ENCODE data around the gene CFAP20DC. TPM values are rescaled to one million over a fixed set of nuclear protein-coding genes. Genes with fewer than 3 reads are reported as not detected.

CFAP20DC gene
- polyA plus RNA-seq, 3 donors from 2014 or later = not detected

DNA sequence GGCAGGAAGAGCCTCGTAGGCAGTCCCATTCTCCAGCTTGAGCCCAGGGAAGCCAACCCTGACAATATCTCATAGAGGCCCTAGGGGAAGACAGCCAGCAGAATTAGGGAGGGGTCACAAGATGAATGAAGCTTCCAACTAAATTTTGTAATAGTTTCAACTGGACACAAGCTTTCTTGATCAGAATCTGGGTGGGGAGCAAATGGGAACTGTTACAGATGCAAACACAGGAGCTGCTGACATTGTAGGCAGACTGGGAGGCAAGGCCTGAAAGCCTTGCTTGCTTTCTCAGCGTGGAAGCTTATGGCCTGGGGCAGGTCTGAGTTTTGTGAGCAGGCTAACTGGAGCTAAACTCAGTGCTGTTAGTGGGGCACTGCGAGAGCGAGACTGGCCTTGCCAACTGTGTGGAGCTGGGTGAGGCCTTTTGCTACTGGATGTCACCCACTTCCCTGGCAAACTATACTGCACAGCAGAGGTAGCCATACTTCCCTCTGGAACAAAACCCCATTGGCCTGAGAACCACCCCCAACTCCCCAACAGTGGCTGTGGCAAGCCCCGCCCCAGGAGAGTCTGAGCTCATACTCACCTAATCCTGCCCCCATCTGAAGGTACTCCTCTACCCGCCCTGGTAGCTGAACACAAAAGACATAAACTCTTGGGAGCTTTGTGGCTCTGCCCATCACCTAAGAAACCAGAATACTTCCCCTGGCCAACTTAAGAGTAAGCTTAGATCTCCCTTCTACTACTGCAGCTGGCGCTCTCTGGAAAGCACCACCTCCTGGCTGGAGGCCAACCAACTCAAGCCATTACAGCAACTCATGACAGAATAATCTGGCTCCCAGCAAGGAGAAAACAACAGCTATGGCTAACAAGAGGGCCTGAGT is 42.9 kb downstream of the CFAP20DC start:
- Mint-ChIP-seq H3K4me1 (no peaks in the 10 kb centered on the region), H3K27me3 (ENCODE audit: low read depth in 3 of 3) (peaks cover 0 to 6% (median 4%) of the 10 kb centered on the region in 3 donors), H3K4me3 (no peak overlapping the region), H3K9me3 (peaks cover 0 to 6% (median 3%) of the 10 kb centered on the region in 6 donors), H3K36me3 (no peaks in the 10 kb centered on the region), H3K27ac (no peak overlapping the region)
- no peak for DNase-seq

DNA sequence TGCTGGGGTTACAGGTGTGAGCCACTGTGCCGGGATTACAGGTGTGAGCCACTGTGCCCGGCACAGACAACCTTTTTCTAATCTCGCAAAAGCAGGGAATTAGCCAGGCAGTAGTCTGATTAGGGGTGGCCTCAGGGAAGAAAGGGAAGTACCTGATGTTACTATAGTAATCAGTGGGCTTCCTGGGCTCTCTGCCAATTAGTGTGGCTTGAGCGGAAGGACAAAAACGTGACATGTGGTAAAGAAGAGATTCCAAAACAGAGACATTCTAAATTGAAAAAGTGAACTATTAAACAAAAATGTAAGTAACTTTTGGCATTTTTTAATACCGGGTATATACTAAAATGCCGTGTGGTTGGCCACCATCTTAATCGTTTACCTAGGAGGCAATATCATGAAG is 48.1 kb downstream of the CFAP20DC start:
- Mint-ChIP-seq H3K36me3 (no peaks in the 10 kb centered on the region), H3K9me3 (no peaks in the 10 kb centered on the region), H3K4me3 (no peak overlapping the region), H3K27me3 (ENCODE audit: low read depth in 3 of 3) (peaks cover 2% of the 10 kb centered on the region in 3 donors), H3K4me1 (no peaks in the 10 kb centered on the region), H3K27ac (no peak overlapping the region)
- DNase-seq = no peak

DNA sequence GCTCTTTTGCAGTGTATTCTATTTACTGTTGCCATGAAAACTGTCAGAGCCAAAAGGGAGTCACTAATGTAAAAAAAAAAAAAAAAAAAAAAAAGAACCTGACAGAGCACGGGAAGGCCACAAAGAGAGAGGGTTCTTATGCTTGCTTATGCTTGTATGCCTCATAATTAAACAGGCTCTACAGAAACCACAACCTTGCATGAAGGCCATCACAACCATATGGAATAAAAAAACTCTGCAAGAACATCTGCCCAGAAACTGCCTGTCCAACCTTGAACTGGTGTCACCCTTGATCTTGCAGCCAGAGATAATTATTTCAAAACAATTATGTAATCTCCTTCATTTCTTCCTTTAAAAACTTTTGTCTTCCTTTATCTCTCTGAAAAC is 50.1 kb downstream of the CFAP20DC start:
- H3K36me3 Mint-ChIP-seq = no peaks in the 10 kb centered on the region
- H3K9me3 Mint-ChIP-seq = no peaks in the 10 kb centered on the region
- no peaks in the 10 kb centered on the region for H3K4me1 Mint-ChIP-seq
- peaks cover 0 to 2% (median 2%) of the 10 kb centered on the region in 3 donors for H3K27me3 Mint-ChIP-seq (ENCODE audit: low read depth in 3 of 3)
- H3K27ac Mint-ChIP-seq = no peak overlapping the region
- DNase-seq = no peak
- H3K4me3 Mint-ChIP-seq = no peak overlapping the region

DNA sequence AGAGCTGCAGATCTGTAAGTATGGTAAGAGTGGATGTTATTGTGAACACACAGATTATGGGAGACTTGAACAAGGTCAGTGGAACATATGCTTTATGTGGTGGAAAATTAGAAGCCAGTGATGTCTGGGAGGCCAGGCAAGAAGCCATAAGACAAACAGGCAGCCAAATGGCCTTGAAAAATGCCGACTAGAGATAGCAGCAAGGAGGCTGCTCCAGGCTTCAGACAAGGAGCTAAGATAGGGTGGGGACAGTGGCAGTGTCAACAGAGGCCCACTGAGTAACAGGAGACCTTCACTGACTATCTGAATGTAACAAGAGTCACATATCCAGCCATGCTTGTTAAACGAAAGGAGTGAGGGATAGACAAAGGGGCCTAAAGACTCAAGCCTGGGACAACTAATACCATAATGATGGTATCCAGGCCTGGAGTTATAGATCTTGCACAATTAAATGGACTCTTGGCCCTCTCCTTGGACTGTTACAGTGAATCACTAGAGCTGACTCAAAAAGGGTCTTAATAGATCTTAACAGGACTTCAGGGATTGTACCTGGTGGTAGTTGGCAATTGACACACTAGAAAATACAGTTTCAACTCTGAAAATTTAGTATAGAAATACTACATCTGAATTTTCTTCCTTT is 50.6 kb downstream of the CFAP20DC start:
- Mint-ChIP-seq H3K9me3 (no peaks in the 10 kb centered on the region), H3K4me3 (no peak overlapping the region), H3K4me1 (no peaks in the 10 kb centered on the region), H3K36me3 (no peaks in the 10 kb centered on the region), H3K27ac (no peak overlapping the region), H3K27me3 (ENCODE audit: low read depth in 3 of 3) (peaks cover 2% of the 10 kb centered on the region in 3 donors)
- no peak for DNase-seq

DNA sequence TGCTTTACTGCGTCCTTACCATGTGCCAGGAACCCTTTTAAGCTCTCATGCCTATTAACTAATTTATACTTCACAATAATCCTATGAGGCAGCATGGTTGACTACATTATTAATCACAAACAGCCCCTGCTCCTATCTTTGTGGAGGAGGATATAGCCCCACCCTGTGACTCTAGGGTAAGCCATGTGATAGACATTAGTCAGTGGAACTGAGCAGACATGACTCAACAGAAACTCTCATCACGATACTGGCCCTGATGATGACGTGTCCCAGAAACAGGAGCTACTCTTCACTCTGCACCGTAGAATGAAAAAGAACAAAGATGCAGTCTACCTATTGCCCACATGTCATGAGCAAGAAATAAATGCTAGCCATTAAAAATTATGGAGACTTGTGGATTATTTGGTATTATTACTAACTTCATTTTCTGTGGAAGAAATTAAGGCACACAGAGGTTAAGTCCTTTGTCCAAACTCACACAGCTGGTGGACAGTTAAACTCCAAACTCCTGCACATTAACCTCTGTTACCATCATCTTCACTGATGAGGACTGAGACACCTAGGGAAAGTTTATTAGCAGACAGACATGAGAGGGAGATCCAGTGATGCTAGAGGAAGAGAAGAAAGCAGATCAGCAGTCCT is 51.2 kb downstream of the CFAP20DC start:
- H3K27ac Mint-ChIP-seq = no peak overlapping the region
- no peak overlapping the region for H3K4me3 Mint-ChIP-seq
- no peaks in the 10 kb centered on the region for H3K36me3 Mint-ChIP-seq
- no peaks in the 10 kb centered on the region for H3K9me3 Mint-ChIP-seq
- no peak for DNase-seq
- H3K27me3 Mint-ChIP-seq (ENCODE audit: low read depth in 3 of 3) = peaks cover 2 to 3% (median 2%) of the 10 kb centered on the region in 3 donors
- H3K4me1 Mint-ChIP-seq = no peaks in the 10 kb centered on the region

DNA sequence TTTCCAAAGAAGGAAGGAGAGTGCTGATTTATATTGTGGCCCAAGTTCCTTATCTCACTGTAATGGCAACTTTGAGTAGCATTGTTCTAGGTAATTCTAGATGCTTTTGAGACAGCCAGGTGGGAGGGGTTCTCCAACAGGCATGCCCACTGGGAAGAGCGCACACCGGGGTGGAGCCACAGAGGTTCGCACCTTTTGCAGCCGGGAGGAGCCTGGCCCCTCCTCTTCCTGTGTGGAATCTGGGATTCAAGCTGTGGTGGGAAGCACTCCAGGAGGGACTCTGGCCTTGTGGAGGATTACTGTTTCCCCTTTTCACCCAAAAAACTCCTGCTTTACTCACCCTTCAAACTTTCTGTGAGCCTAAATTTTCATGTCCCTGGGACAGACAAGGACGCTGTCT is 53.1 kb downstream of the CFAP20DC start:
- Mint-ChIP-seq H3K4me3 (no peak overlapping the region), H3K36me3 (no peaks in the 10 kb centered on the region), H3K9me3 (no peaks in the 10 kb centered on the region), H3K27ac (no peak overlapping the region), H3K27me3 (ENCODE audit: low read depth in 3 of 3) (peaks cover 0 to 7% (median 3%) of the 10 kb centered on the region in 3 donors), H3K4me1 (no peaks in the 10 kb centered on the region)
- DNase-seq = no peak

DNA sequence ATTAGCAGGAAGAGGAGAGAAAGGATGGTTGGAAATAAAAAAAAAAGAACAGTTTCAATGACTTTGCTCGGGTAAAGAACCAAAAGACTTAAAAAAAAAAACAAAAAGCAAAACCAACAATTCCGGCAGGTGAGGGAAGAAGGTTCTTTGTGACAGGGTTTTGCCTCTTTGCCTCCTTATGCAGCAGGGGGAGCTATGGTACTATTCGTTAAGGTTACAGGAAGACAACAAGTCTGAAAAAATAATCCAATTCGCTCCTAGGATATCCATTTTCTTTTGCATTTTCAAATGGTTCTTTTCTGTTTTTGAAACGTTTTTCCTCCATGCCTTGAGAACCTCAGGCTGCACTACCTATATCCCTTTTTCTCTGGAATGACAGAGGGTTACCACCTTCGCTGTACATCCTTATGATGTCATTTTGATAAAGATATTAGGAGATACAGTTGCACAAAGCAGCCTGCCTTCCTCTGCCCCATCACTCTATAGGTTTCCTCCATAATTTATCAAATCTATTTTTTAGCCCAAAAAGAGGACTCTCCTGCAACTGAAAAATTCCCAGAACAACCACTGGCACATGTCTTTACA is 55.0 kb downstream of the CFAP20DC start:
- peak in 1 of 3 donors; percentile 2 for DNase-seq
- H3K4me3 Mint-ChIP-seq = no peak overlapping the region
- no peaks in the 10 kb centered on the region for H3K4me1 Mint-ChIP-seq
- H3K27me3 Mint-ChIP-seq (ENCODE audit: low read depth in 3 of 3) = peaks cover 0 to 5% (median 3%) of the 10 kb centered on the region in 3 donors
- no peaks in the 10 kb centered on the region for H3K9me3 Mint-ChIP-seq
- H3K27ac Mint-ChIP-seq = no peak overlapping the region
- no peaks in the 10 kb centered on the region for H3K36me3 Mint-ChIP-seq

DNA sequence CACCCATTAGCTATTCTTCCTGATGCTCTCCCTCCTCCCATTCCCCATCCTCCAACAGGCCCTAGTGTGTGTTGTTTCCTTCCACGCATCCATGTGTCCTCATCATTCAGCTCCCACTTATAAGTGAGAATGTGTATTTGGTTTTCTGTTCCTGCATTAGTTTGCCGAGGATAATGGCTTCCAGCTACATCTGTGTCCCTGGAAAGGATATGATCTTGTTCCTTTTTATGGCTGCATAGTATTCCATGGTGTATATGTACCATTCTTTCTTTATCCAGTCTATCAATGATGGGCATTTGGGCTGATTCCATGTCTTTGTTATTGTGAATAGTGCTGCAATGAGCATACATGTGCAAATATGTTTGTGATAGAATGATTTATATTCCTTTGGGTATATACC is 56.3 kb downstream of the CFAP20DC start:
- Mint-ChIP-seq H3K4me3 (no peak overlapping the region), H3K27me3 (ENCODE audit: low read depth in 3 of 3) (peaks cover 0 to 5% (median 3%) of the 10 kb centered on the region in 3 donors), H3K27ac (no peak overlapping the region), H3K4me1 (no peaks in the 10 kb centered on the region), H3K36me3 (no peaks in the 10 kb centered on the region), H3K9me3 (no peaks in the 10 kb centered on the region)
- no peak for DNase-seq

DNA sequence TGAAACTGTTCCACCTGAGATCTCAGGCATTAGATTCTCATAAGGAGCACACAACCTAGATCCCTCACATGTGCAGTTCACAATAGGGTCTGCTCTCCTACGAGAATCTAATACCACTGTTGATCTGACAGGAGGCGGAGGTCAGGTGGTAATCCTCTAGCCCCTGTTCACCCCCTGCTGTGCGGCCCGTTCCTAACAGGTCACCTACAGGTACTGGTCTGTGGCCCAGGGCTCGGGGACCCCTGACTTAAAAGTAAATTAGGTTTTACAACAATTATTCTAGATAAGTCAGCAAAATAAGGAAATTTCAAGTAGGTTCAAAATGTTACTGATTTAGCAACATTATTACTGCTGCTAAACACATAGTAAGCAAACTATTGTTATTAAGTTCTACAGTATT is 58.2 kb downstream of the CFAP20DC start:
- no peak for DNase-seq
- H3K36me3 Mint-ChIP-seq = no peaks in the 10 kb centered on the region

DNA sequence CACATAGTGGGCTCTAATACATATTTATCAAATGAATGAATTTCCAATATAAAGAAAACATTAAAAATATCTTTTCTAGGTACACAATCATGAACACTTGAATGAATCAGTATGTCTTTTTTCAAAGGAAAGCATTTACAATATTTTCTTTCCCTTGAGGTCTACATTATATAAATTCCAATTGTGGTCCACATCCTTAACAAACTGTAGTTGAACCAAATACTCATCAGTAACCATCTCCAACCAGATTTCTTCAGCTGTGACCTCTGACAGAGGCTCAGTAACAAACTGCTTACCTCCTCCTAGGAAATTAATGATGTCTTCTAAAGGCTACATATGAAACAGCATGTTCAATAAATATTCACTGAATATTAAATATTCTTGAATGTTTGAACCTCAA is 58.8 kb downstream of the CFAP20DC start:
- Mint-ChIP-seq H3K9me3 (no peaks in the 10 kb centered on the region), H3K27ac (no peak overlapping the region), H3K4me1 (no peaks in the 10 kb centered on the region), H3K36me3 (no peaks in the 10 kb centered on the region), H3K27me3 (ENCODE audit: low read depth in 3 of 3) (peaks cover 0 to 5% (median 3%) of the 10 kb centered on the region in 3 donors), H3K4me3 (no peak overlapping the region)
- no peak for DNase-seq

More for the DNA sequence above, 58.2 kb downstream of the CFAP20DC start:
- H3K27ac Mint-ChIP-seq = no peak overlapping the region
- peaks cover 0 to 5% (median 3%) of the 10 kb centered on the region in 3 donors for H3K27me3 Mint-ChIP-seq (ENCODE audit: low read depth in 3 of 3)
- H3K4me3 Mint-ChIP-seq = no peak overlapping the region
- H3K4me1 Mint-ChIP-seq = no peaks in the 10 kb centered on the region
- H3K9me3 Mint-ChIP-seq = no peaks in the 10 kb centered on the region

DNA sequence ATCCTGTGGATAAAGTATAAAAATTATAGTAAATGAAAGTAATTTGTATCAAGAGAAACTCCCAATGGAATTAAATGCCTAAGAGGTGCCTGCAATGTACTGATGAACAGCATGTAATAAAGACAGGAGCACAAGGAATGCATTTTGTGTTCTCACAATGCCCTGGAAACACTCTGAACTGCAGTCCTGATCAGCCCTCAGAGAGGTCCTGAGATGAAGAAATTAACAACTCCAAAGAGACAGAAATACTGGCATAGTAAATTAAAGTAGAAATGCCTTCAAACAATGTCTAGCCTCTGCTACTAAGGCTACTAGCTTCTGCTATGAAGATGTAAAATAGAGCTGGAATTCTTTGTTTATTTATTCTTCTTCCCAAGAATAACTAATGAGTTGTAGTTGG is 59.9 kb downstream of the CFAP20DC start:
- Mint-ChIP-seq H3K4me1 (no peaks in the 10 kb centered on the region), H3K9me3 (peaks cover 0 to 4% (median 0%) of the 10 kb centered on the region in 6 donors), H3K36me3 (no peaks in the 10 kb centered on the region), H3K4me3 (no peak overlapping the region), H3K27ac (no peak overlapping the region), H3K27me3 (ENCODE audit: low read depth in 3 of 3) (peaks cover 0 to 5% (median 3%) of the 10 kb centered on the region in 3 donors)
- DNase-seq = no peak

DNA sequence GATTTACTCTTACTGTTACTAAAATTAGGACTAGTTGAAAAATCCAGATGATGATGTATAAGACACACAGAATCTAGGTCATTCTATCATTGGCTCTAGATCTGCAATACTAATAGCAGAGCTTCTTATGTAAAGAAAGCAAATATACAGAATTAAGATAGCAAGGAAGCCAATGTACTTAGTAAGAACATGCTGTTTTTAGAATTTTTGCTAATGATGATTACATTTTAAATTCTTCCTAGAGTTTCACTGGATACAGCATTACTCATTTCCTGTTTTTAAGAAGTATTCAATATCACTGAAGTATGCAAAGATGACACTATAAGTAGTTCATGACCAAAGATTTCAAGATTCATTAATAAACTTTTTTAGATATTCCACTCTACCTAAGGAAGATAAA is 60.7 kb downstream of the CFAP20DC start:
- no peak overlapping the region for H3K27ac Mint-ChIP-seq
- H3K36me3 Mint-ChIP-seq = no peaks in the 10 kb centered on the region
- no peaks in the 10 kb centered on the region for H3K4me1 Mint-ChIP-seq
- no peak for DNase-seq
- peaks cover 0 to 4% (median 0%) of the 10 kb centered on the region in 6 donors for H3K9me3 Mint-ChIP-seq
- H3K4me3 Mint-ChIP-seq = no peak overlapping the region
- H3K27me3 Mint-ChIP-seq (ENCODE audit: low read depth in 3 of 3) = peaks cover 0 to 5% (median 1%) of the 10 kb centered on the region in 3 donors

DNA sequence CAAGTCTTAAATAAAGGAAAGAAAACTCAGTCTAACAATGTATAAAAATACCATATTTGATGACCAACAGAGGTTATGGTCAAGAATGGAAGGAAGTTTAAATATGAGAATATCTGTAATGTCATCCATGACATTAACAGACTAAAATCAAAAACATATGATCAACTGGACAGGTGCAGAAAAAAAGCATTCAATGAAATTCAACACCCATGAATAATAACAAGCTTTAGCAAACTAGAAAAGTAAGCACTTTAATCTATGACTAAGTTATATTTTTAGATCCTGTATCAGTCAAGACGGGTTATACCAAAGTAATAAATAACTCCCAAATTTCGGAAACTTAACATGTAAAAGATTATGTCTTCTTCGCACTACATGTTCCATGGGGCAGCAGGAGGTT is 61.8 kb downstream of the CFAP20DC start:
- DNase-seq = no peak

DNA sequence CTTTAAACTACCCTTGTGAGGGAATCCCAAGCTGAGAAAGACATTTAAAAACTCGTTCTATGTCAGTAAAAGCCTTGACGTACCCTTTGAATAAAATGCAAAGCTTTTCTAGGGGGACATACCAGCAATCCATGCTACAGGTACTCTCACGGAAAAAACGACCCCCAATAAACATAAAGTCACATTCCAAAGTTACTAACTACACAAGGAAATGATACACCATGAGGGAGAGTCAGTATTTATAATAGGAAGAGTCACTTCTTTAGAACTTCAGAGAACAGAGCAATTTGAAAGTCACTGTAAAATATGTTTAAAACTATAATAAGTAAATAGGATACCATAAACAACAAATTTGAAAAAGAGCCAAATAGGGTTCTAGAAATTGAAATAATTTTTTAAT is 63.2 kb downstream of the CFAP20DC start:
- no peaks in the 10 kb centered on the region for H3K4me1 Mint-ChIP-seq
- H3K27ac Mint-ChIP-seq = no peak overlapping the region
- no peak overlapping the region for H3K4me3 Mint-ChIP-seq
- H3K9me3 Mint-ChIP-seq = peaks cover 0 to 4% (median 0%) of the 10 kb centered on the region in 6 donors
- DNase-seq = no peak
- H3K36me3 Mint-ChIP-seq = no peaks in the 10 kb centered on the region
- no peaks in the 10 kb centered on the region for H3K27me3 Mint-ChIP-seq (ENCODE audit: low read depth in 3 of 3)

More for the DNA sequence above, 61.8 kb downstream of the CFAP20DC start:
- Mint-ChIP-seq H3K4me1 (no peaks in the 10 kb centered on the region), H3K27ac (no peak overlapping the region), H3K27me3 (ENCODE audit: low read depth in 3 of 3) (no peaks in the 10 kb centered on the region), H3K4me3 (no peak overlapping the region), H3K9me3 (peaks cover 0 to 4% (median 0%) of the 10 kb centered on the region in 6 donors), H3K36me3 (no peaks in the 10 kb centered on the region)
